ENCODE results near the gene AGK. TPM values are rescaled to one million over a fixed set of nuclear protein-coding genes. Genes with fewer than 3 reads are reported as not detected.

The AGK gene
- total and polyA plus RNA-seq, 4 donors = 7.2 to 13.6 (median 8.9) TPM

GRCh38 chr7:141511676-141512396, 39.4 kb upstream of the AGK start (continued):
- TF ChIP-seq, protein P1, sequence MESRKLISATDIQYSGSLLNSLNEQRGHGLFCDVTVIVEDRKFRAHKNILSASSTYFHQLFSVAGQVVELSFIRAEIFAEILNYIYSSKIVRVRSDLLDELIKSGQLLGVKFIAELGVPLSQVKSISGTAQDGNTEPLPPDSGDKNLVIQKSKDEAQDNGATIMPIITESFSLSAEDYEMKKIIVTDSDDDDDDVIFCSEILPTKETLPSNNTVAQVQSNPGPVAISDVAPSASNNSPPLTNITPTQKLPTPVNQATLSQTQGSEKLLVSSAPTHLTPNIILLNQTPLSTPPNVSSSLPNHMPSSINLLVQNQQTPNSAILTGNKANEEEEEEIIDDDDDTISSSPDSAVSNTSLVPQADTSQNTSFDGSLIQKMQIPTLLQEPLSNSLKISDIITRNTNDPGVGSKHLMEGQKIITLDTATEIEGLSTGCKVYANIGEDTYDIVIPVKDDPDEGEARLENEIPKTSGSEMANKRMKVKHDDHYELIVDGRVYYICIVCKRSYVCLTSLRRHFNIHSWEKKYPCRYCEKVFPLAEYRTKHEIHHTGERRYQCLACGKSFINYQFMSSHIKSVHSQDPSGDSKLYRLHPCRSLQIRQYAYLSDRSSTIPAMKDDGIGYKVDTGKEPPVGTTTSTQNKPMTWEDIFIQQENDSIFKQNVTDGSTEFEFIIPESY (IDR thresholded peaks at IDR 0.05) = no peak
- TF ChIP-seq GABPA (IDR thresholded peaks at IDR 0.05 in 1 of 2, conservative IDR thresholded peaks at IDR 0.05 in 1 of 2) (no peak), EGR1 (IDR thresholded peaks at IDR 0.05; ENCODE audit: low read depth in 2 of 2) (no peak)
- TF ChIP-seq, protein P2, sequence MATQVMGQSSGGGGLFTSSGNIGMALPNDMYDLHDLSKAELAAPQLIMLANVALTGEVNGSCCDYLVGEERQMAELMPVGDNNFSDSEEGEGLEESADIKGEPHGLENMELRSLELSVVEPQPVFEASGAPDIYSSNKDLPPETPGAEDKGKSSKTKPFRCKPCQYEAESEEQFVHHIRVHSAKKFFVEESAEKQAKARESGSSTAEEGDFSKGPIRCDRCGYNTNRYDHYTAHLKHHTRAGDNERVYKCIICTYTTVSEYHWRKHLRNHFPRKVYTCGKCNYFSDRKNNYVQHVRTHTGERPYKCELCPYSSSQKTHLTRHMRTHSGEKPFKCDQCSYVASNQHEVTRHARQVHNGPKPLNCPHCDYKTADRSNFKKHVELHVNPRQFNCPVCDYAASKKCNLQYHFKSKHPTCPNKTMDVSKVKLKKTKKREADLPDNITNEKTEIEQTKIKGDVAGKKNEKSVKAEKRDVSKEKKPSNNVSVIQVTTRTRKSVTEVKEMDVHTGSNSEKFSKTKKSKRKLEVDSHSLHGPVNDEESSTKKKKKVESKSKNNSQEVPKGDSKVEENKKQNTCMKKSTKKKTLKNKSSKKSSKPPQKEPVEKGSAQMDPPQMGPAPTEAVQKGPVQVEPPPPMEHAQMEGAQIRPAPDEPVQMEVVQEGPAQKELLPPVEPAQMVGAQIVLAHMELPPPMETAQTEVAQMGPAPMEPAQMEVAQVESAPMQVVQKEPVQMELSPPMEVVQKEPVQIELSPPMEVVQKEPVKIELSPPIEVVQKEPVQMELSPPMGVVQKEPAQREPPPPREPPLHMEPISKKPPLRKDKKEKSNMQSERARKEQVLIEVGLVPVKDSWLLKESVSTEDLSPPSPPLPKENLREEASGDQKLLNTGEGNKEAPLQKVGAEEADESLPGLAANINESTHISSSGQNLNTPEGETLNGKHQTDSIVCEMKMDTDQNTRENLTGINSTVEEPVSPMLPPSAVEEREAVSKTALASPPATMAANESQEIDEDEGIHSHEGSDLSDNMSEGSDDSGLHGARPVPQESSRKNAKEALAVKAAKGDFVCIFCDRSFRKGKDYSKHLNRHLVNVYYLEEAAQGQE (IDR thresholded peaks at IDR 0.05) = no peak

DNA sequence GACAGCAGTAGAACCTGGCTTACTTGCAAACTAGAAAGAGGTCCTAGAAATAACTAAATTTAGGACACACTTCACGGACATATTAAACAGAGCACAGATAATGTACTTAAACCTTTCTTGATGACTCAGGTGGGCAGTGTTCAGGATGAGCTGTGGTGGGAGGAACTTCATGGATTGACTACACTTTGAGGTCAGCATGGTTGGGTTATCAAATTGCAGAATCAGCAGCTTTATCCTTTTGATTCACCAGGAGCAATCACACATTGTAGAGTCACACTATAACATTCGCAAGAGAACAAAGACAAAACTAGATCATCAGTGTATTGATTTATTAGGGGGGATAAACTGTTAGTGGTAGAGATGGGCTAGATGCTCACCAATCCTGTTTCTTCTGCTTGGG, 38.6 kb upstream of the AGK start:
- DNase-seq (ENCODE audit: low spot score) = no peak
- 89% methylated on average over 2 of the region's 2 CpGs for WGBS
- no peak overlapping the region for H3K4me3 ChIP-seq (ENCODE audit: low read depth in 1 of 3, low read length in 3 of 3)

GRCh38 chr7:141513720-141514119, 37.5 kb upstream of the AGK start:
- DNase-seq (ENCODE audit: low spot score) = no peak
- Histone ChIP-seq H3K9me3 (ENCODE audit: control insufficient read depth in 4 of 4, low read length in 3 of 4) (no peaks in the 10 kb centered on the region), H3K9ac (ENCODE audit: low read depth in 1 of 2, low read length in 2 of 2) (no peak overlapping the region), H3K4me1 (ENCODE audit: control insufficient read depth in 4 of 4, insufficient read depth in 4 of 4, low read length in 3 of 4) (peaks cover 0 to 6% (median 2%) of the 10 kb centered on the region in 4 donors), H3K27me3 (ENCODE audit: control insufficient read depth in 4 of 4, insufficient read depth in 4 of 4, low read length in 3 of 4) (peaks cover 0 to 11% (median 4%) of the 10 kb centered on the region in 4 donors), H3K27ac (ENCODE audit: low read depth in 1 of 2, low read length in 2 of 2) (no peak overlapping the region), H3K36me3 (ENCODE audit: control insufficient read depth in 4 of 4, insufficient read depth in 3 of 4, low read depth in 1 of 4, low read length in 3 of 4) (no peaks in the 10 kb centered on the region), H3K4me3 (ENCODE audit: low read depth in 1 of 3, low read length in 3 of 3) (no peak overlapping the region)
- 95% methylated on average over 1 of the region's 1 CpG for WGBS
- TF ChIP-seq, protein P1 (IDR thresholded peaks at IDR 0.05) = no peak
- TF ChIP-seq JUND (IDR thresholded peaks at IDR 0.05) (no peak), SP1 (IDR thresholded peaks at IDR 0.05) (no peak), HNF4G (IDR thresholded peaks at IDR 0.05) (no peak), TAF1 (conservative IDR thresholded peaks at IDR 0.05) (no peak), RXRA (IDR thresholded peaks at IDR 0.05) (no peak)
- TF ChIP-seq, protein P2 (IDR thresholded peaks at IDR 0.05) = no peak

More for the DNA sequence above, 38.6 kb upstream of the AGK start:
- peaks cover 0 to 6% (median 2%) of the 10 kb centered on the region in 4 donors for H3K4me1 ChIP-seq (ENCODE audit: control insufficient read depth in 4 of 4, insufficient read depth in 4 of 4, low read length in 3 of 4)
- TF ChIP-seq RAD21 (IDR thresholded peaks at IDR 0.05) (no peak), TAF1 (conservative IDR thresholded peaks at IDR 0.05) (no peak)
- TF ChIP-seq, protein P2 (IDR thresholded peaks at IDR 0.05) = no peak
- H3K9me3 ChIP-seq (ENCODE audit: control insufficient read depth in 4 of 4, low read length in 3 of 4) = no peaks in the 10 kb centered on the region
- H3K27ac ChIP-seq (ENCODE audit: low read depth in 1 of 2, low read length in 2 of 2) = no peak overlapping the region
- no peak overlapping the region for H3K9ac ChIP-seq (ENCODE audit: low read depth in 1 of 2, low read length in 2 of 2)
- H3K27me3 ChIP-seq (ENCODE audit: control insufficient read depth in 4 of 4, insufficient read depth in 4 of 4, low read length in 3 of 4) = peaks cover 0 to 11% (median 4%) of the 10 kb centered on the region in 4 donors
- H3K36me3 ChIP-seq (ENCODE audit: control insufficient read depth in 4 of 4, insufficient read depth in 3 of 4, low read depth in 1 of 4, low read length in 3 of 4) = no peaks in the 10 kb centered on the region
